GM19025 (cell line): Measurements from ENCODE around the gene C1orf35.

Experiments used
- ATAC-seq: cut with Tn5 transposase; IDR thresholded peaks from one replicate; pipeline ENCODE4 v1.9.1; 2021; ENCODE audit warnings: mild to moderate bottlenecking, low read depth, moderate library complexity; ENCODE audit not compliant: unreplicated experiment

Gene C1orf35

DNA sequence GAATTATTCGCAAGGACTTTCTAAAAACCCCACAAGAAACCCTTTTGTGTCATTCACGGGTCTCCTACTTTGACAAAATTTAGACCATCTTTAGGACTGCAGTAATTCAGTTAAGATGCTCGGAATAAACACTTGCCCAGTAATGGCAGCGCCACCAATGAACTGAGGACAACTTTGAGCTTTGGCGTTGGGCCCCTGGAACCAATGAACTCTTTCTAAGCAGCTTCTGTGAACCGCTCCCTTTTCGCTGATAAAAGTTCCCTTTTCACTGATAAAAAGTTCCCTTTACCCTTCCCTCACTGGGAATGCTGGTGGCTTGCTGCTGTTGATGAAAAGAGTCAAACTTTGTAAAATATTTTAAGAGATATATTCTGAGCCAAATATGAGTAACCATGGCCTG is 7.4 kb upstream of the C1orf35 start:
- ATAC-seq, result no peak

DNA sequence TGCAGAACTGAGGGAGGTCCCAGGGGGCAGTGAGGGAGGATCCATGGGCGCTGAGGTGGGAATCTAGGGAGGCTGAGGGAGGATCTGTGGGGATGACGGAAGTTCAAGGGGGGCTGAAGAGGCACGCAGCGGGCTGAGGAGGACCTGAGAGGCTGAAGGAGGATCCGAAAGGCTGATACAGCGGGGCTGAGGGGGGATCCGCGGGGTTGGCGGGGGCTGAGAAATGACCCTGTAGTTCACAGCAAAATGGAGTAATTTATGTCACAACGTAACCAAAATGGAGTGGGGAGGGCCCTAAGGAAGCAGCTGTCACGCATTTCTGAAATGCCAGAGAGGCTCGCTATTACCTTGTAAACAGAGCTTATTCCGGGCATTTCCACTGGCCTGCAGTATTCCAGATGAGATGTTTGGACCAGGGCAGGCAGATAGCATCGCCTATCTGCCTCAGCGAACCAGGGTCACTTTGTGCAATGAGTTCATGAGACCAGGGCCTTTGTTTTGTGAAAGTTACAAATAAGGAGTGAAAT is 6.9 kb upstream of the C1orf35 start:
- ATAC-seq, result no peak

DNA sequence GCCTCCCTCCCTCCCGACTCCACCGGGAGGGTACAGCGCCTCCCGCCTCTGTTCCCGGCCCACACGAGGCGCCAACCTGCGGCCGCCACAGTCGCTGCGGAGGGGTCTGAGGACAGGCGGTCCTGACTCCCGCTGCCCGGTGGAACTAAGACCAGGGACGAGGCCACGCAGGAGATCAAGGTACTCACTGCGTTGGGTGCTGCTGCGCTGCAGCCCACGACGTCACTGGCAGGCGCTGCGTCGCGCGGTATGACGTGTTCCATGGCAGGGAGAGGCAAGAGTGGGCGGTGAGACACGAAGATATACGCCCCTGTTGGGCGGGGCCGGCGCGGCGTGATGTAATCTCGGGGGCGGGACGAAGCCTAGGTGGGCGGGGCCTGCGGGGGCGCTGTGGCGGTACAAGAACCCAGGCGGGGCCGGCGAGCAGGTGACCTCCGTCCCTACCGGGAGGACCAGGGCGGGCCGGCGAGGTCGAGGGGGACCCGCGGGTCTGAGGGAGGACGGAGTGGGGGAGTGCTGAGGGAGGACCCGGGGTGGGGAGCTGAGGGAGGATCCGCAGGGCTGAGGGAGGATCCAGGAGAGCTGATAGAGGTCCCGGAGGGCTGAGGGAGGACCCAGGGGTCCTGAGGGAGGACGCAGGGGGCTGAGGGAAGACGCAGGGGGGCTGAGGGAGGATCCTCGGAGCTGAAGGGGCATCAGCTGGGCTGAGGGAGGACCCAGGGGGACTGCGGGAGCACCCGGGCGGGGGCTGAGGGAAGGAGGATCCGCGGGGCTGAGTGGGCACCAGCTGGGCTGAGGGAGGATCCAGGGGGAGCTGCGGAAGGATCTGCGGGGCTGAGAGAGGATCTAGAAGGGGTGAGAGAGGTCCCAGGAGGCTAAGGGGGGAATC is 6.2 kb upstream of the C1orf35 start, which contains the start of gene MRPL55:
MRPL55 (minus strand) TSS at position 227 of the 889 bp plus-strand sequence. CDS start 1,039 bp downstream, outside the sequence.
- peak; percentile 87 for ATAC-seq

DNA sequence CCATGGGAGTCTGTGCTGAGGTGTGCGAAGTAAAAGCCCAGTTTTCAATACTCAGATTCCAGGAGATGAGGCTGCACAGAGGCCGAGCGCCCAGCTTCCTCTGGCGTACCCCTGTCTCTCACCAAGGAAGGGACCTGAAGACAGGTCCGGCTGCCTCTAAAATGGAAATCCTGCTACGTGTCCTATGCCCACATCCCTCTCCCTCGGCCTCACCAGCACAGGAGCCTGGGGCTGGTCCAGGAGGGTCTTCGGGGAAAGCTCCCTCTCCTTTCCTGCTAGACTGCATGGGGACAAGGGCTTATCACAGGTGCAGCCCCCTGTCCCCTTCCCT is 5.6 kb upstream of the C1orf35 start:
- ATAC-seq, result no peak

DNA sequence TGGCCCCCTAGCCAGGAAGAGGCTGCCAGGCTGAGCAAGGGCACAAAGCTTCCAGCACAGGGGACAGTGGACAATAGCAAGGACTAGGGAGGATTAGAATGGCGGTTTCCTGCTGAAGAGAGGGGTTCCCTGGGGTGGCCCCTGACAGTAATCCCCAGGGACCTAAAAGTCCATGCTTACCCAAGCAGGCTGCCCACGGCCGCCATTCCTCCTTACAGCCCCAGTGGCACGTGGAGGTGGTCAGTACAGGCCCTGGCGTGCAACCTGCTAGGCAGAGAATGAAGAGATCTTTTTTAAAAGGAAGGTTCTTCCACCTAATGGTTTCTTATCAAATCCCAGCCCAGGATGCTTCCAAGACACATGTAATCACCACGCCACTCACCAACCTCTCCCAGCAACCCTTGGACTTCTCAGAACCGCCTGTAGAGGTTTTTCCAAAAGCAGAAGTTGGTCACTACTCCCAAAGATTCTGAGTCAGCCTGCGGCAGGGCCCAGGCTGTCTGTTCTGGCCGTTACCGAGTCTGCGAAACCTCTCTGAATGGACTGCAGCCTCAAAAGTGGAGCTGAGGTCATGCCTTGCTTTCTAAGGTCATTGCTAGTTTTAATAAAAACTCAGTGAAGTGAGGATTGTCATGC is 5.0 kb upstream of the C1orf35 start:
- ATAC-seq, result no peak

DNA sequence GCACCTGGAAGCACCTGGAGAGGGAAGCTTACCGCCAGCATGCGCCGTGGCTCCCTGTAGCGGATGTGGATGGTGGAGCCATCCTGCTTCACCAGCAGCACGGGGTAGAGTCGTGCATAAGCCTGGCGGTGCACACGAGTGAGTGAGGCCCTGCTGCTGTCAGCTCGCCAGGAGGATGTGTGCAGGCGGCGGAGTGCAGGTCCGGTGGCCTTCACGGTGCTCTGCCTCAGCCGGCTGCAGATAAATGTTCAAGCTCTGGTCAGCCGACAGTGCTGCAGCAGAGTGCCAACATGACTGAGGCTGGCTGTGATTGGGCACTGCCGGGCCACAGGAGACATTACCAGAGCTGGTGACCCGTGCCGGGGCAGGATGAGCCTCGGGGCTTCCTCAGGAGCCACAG is 4.5 kb upstream of the C1orf35 start:
- ATAC-seq, result no peak

DNA sequence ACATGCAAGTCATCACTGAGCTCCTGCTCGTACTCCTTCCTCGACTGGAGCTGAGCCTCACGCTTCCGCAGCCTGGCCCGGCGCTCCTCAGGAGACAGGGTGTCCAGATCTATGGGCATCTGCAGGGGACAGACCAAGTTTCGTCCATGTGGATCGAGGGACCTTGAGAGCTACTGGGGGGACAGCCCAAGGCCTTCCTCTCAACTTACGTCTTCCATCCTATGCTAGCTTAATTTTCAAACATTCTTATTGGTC is 3.6 kb upstream of the C1orf35 start:
- ATAC-seq, result no peak

DNA sequence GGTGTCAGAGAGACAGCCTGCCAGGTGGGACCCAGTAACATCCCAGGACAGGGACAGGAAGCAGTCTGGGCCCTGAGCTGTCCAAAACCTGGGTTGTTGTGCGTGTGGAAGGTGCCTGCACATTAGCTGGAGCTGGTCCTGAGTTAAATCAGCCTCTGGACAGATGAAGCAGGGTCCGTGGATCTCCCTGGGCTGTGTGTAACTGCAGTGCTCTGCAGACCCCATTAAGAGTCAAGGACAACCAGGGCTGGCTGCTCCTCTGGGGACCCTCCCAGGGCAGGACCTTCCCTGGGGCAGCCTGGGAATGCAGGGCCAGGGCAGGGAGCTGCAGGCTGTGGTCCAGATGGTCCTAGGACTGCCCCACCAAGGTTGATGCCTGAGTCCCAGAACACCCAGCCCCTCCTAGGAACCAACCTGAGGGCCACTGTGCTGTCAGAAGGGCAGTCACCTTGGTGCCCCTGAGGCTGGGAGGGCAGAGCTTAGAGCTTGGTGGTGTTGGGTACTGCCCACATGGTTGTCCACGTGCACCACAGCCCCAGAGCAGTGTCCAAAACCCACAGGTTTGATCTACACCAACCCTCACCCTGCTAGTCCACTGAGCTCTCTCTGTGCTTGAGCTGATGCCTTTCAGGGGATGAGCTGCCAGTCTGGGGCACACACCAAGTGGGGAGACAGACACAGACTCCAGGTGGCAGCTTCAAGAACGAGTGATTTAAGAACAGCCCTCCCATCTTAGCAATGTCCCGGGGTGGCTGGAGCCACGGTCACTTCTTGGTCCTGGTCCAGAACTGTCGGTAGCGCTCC is 3.1 kb upstream of the C1orf35 start:
- no peak for ATAC-seq

DNA sequence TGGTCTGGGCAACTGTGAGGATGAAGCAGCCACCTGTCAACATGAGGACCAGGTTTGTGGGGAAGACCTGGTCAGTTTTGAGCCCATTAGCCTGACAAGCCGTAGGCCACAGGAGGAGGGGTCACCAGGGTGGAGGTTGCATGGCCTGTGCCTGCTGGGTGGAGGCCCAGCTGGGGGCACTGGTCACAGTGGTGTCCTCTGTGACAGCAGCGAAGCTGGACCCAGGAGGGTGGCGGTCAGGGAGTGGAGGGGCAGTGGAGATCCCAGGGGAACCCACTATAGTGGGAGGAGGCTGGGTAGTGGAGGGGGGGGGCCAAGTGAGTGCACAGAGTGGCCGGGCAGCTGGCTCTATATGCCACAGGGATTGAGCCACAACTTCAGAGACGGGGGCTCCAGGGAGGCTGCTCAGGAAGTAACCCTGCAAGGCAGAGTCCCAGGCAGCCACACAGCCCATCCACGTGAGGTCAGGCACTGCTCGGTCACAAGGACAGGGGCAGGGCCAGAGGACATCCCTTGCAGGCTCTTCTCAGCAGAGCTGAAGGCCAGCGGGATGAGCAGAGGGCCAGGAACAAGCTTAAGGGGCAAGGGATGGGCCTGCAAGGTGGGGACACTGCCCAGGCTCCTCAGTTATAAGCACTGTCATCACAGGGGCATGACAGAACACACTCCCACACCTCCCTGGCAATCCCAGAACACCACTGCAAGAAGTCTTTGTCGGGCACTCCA is 2.3 kb upstream of the C1orf35 start:
- no peak for ATAC-seq

DNA sequence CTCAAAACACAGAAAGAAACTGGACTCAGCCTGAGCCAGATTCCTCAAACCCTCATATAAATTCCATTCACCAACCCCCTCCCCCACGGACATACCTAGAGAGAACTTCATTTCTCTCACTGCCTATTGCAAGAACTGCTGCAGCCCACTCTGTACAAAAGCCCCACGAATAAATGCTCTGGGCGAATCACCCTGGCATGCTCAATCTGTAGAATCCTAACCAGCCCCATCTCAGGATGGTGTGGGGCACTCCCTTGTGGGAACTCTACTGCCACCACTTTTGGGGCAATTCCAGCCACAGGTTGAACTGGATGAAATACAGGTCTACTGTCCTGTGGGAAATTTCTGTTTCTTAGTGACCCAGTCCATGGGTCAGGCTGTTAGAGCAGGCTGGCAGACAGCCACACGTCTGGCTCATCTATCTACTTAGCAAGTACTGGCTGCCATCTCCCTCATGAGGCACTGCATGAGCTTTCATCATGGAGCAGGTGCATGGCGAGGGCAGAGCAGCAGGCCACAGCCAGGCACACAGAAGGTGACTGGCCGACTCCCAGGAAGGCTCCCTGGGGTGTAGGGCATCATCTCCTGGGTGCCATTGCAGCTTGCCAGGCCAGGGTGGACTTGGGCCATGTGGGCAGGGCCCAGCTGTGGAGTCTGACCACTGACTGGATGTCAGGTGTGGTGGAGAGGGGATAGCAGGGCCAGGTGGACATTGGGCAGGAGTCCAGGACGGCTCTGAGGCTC is 1.6 kb upstream of the C1orf35 start:
- no peak for ATAC-seq

DNA sequence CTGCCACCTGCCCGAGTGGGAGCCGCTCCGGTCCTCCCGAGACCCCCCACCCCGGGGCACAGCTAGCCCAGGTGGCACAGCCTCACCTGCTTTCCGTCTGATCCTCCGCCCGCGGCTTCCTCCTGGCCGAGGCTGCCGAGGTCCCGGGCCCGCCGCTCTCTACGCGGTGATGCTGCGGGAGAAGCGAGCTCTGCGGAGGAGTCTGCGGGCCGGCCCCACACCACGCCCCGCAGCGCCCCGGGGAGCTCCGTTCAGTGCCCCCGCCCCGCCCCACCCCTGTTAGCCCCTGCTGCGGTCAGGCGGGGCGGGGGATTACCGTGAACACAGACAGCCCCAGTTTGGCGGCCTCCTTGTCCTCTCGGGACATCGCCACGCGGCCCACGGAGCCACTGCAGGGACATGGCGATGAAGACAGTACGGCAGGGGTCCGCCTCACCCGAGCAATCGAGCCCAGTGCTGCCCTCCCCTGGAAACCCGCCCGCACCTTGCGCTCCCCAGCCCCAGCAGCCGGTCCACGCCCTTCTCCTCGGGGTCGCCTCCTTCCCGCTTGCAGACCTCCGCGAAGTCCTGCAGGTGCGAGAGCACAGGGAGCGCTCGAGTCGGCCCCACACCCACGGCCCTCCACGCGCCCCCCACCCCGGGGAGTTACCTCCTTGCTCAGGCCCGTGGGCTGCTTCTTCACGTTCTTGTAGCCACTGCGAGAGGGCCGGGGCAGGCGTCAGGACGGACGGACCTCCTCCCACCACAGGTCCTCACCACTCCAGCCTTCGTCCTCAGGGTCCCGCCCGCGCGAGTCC is 933 bp downstream of the C1orf35 start:
- ATAC-seq, result peak; percentile 12

DNA sequence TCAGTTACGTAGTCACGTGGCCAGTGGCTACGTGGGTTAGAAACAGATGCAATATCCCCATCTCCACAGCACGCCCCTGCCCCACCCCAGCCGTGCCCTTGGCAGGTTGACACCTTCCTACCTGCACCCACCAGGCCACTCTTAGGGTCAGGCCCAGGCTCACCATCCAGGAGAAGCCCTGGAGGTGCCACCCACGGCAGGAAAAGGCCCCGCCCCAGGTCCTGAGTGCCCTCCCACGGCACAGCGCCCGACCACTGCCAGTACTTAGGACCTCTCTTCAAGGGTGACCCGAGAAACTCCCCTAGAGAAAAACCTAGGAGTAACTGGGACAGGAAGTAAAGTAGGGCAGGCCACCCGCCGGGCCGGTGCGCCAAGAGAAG is 1.5 kb downstream of the C1orf35 start:
- no peak for ATAC-seq

DNA sequence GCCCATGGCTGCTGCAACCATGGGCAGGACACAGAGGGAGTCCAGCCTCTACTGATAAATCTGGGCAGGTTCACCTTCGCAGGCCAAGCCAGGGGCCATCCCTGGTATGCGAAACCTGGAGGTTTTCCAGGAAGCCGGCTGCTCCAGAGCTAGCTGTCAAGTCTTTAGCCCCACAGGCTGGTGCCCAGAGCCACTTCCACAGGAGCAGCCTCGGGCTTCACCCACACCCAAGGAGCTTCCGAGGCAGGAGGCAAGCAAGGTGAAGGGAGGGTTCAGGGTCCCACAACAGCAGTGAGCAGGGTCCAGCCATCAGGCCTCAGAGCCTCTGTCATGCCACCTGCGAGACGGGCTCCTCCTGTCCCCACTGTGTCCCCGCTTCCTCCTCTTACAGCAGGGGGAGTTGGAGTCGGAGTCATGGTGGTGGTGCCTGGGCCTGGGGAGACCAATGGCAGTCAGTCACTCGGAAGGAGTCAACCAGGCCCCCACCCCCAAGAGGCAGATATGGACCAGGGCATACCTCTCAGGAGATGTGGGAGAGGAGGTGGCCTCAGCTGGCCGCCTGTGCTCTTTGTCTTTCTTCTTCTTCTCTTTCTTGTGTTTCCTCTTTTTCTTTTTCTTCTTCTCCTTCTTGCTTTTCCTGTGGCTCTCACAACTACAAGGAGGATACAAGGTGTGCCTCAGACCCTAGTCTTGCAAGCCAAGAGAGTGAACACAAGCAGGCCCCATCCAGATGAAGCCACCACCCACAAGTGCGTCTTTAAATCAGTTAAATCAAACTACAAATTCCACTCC is 2.1 kb downstream of the C1orf35 start:
- no peak for ATAC-seq

DNA sequence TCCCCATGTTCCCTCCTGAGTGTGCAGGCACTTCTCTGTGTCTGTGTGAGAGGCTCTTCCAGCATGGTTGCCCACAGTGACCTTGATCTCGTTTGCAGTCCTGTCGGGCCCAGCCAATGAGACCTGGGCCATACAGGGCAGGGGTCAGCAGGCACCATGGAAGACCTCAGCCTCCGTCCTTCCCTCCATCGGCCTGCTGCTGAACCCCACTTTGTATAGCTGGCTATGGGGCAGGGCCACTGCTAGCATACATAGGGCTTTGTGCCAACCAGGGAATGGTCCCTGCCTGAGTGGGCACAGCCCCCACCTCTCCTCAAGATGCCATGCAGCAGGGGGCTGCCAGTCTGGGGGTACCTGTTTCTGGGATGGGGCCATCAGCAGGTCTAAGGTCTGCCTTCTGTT is 3.8 kb downstream of the C1orf35 start:
- ATAC-seq, result no peak

DNA sequence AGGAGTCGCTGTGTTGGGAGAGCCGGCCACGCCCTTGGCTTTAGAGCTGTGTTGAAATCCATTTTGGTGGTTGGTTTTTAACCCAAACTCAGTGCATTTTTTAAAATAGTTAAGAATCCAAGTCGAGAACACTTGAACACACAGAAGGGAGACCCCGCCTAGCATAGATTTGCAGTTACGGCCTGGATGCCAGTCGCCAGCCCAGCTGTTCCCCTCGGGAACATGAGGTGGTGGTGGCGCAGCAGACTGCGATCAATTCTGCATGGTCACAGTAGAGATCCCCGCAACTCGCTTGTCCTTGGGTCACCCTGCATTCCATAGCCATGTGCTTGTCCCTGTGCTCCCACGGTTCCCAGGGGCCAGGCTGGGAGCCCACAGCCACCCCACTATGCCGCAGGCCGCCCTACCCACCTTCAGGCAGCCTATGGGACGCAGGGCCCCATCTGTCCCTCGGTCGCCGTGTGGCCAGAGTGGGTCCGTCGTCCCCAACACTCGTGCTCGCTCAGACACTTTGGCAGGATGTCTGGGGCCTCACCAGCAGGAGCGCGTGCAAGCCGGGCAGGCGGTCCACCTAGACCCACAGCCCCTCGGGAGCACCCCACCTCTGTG is 4.7 kb downstream of the C1orf35 start:
- ATAC-seq, result no peak

DNA sequence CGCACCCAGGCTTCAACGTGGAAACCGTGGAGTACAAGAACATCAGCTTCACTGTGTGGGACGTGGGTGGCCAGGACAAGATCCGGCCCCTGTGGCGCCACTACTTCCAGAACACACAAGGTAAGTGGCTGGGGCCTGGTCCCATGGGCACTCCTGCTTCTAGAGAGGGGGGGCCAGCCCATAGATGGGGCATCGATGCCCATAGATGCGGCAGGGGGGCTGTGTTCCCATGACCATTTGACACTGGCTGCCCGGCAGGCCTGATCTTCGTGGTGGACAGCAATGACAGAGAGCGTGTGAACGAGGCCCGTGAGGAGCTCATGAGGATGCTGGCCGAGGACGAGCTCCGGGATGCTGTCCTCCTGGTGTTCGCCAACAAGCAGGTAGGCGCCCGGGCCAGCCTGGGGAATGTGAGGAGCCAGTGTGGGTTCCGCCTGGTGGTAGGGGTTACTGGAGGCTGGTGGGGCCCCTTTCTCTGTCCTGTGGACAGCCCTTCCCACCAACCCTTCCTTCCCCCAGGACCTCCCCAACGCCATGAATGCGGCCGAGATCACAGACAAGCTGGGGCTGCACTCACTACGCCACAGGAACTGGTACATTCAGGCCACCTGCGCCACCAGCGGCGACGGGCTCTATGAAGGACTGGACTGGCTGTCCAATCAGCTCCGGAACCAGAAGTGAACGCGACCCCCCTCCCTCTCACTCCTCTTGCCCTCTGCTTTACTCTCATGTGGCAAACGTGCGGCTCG is 5.6 kb downstream of the C1orf35 start:
- no peak for ATAC-seq
